GM12873 (cell line): ENCODE data around the gene IL2RG.

Experiments
- TF ChIP-seq, protein P1 (sequence below): IDR thresholded peaks from 2 replicates; pipeline ENCODE4 v1.5.1; 2012; ENCODE audit warnings: low read depth, mild to moderate bottlenecking, moderate library complexity, low read length, control low read depth; ENCODE audit not compliant: insufficient read depth; ENCODE audit errors: missing control alignments

Gene IL2RG

GRCh38 chrX:71107762-71108360, 3.5 kb downstream of the IL2RG start:
- TF ChIP-seq, protein P1, sequence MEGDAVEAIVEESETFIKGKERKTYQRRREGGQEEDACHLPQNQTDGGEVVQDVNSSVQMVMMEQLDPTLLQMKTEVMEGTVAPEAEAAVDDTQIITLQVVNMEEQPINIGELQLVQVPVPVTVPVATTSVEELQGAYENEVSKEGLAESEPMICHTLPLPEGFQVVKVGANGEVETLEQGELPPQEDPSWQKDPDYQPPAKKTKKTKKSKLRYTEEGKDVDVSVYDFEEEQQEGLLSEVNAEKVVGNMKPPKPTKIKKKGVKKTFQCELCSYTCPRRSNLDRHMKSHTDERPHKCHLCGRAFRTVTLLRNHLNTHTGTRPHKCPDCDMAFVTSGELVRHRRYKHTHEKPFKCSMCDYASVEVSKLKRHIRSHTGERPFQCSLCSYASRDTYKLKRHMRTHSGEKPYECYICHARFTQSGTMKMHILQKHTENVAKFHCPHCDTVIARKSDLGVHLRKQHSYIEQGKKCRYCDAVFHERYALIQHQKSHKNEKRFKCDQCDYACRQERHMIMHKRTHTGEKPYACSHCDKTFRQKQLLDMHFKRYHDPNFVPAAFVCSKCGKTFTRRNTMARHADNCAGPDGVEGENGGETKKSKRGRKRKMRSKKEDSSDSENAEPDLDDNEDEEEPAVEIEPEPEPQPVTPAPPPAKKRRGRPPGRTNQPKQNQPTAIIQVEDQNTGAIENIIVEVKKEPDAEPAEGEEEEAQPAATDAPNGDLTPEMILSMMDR = no peak

DNA sequence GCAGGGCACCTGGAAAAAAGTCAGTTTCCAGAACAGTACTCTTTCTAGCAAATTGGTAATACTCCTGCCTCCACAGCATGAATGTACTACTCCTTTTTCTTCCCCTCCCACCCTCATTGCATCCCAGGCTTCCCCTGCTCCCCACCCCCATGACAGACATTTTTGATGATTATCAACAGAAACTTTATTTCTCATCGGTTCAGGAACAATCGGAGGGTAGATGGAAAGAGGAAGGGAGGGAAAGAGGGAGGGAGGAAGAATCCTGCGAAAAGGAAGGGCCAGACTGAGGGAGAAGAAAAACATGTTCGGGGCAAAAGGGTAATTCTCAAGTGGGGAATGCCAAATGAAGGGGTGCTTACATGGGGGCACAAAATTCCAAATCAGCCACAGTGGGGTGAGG, 4.1 kb downstream of the IL2RG start:
- TF ChIP-seq, protein P1 = no peak

- TF ChIP-seq, protein P1 = no peak
These were observed 5.0 kb downstream of the IL2RG start, which contains the start of gene CXorf65 for GRCh38 chrX:71106427-71106826. Gene CXorf65, minus strand, starts transcription at chrX:71106740. Its CDS starts 184 bp downstream, at chrX:71106556.

GRCh38 chrX:71105628-71106027, 5.7 kb downstream of the IL2RG start:
- TF ChIP-seq, protein P1 = no peak

DNA sequence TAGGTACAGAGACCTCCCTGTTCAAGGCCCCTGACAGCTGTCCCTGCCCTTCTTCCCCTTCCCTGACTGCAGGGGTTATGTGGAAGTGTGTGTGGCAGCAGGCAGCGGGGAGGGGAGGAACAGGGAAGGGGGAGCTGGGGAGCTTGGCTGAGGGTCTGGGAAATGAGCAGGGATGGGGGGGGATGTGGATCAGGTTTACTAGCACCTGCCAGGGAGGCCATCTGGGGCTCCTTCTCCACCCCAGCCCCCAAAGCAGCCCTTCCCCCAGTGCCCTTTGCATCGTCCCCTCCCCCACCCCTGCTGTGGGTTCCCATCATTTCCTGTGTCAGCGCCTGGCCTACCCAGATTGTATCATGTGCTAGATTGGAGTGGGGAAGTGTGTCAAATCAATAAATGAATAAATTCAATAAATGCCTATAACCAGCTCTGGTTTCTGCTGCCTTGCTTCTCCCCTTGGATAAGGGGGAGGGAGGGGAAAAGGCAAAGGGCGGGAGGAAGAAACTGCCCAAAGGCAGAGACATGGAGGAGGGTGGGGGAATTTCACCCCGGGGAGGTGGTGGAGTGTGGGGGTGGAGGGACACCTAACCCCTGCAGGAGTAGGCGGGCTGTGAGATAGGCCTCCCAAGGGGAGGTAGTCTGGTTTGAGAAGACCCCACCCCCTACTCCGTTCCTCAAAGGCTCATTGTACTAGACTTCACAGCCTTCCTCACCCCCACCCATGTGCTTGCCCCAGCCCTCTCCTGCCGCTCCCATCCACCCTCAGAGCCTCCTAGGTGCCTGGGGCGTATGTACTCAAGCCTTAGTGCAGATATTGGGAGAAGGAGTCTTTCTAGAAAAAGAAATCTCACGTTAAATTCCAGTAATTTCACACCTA, 8.0 kb downstream of the IL2RG start:
- TF ChIP-seq, protein P1 = no peak

DNA sequence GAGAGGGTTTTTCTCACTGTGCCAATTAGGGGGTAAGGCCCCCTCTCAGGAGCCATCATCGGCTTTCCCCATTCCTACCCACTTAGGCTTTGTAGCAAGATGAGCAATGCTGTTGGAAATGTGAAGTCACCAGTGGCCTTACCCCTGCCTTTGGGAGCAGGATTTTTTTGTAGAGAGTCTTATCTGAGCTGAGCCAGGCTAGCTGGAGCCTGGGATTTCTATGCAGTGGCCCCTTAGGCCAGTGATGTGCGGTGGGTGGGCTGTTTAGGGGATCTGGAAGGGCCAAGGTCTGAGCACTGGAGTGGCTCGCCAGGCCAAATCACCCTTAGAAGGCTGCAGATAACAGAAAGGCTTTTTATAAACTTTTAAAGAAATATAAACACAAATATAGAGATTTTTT, 9.1 kb downstream of the IL2RG start:
- TF ChIP-seq, protein P1 = no peak
